ENCODE measurements around the gene ISLR2. TPM values are rescaled to one million over a fixed set of nuclear protein-coding genes. Genes with fewer than 3 reads are reported as not detected.

Gene ISLR2
- total and polyA plus RNA-seq, 2 donors (not counting 3 experiments of a cell fraction or from before 2014, with no cell fraction given), result not detected

DNA sequence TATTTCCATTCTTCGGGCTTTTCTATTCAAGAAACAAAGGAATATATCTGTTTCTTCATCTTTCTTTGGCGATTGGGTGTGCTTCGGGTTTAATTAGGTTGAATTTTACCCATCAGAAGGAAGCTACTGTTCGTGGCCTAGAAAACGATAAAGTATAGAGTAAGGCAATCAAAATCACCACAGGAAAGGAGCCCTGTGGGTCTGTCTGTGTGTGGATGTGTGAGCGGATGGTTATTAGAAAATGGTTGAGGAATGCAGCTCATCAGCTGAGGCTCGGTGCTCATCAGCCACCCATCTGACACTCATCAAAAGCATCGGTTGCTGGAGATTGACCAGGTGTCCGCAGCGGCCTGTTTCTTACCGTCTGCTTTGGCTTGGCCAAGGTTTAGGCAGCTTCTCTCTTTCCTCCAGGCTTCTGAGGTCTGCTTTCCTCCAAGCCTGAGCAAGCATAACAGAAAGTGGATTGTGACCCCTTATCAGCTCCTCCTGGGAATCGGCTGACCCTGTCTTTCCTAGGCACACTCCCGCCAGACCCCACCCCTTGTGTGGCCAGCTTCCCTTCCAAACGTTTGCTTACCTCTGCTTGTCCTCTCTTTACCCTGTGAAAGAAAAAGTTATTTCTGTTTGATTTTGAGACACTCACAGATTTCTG lies 25.5 kb downstream of the ISLR2 start:
- DNase-seq (ENCODE audit: low read depth, low spot score) (no peak), FAIRE-seq (no peak)
- intact Hi-C loops (cut with micrococcal nuclease), result no loop called here
- Histone ChIP-seq H3K27me3 (ENCODE audit: control insufficient read depth in 2 of 2, insufficient read depth in 2 of 2, low read length in 2 of 2) (peaks cover 11 to 22% of the 10 kb centered on the region in 2 experiments), H4K20me1 (replicated peaks; ENCODE audit: control insufficient read depth, extremely low read depth, insufficient read depth, low read length) (no peaks in the 10 kb centered on the region), H3K4me2 (ENCODE audit: insufficient read depth, low read length) (no peak overlapping the region), H3K36me3 (ENCODE audit: control insufficient read depth in 2 of 2, extremely low read depth in 1 of 2, insufficient read depth in 2 of 2, low read length in 2 of 2) (no peaks in the 10 kb centered on the region), H3K4me3 (replicated peaks in 1 of 3; ENCODE audit: insufficient read depth in 1 of 3, low read depth in 1 of 3, low read length in 3 of 3) (no peak overlapping the region), H3K4me1 (ENCODE audit: control insufficient read depth, extremely low read depth, insufficient read depth, low read length) (no peaks in the 10 kb centered on the region), H3K9ac (replicated peaks; ENCODE audit: extremely low read depth, insufficient read depth, low read length) (no peak overlapping the region), H3K9me1 (replicated peaks; ENCODE audit: control insufficient read depth, extremely low read depth, insufficient read depth, low read length) (no peaks in the 10 kb centered on the region), H3K9me3 (replicated peaks; ENCODE audit: control insufficient read depth, insufficient read depth, low read length) (no peaks in the 10 kb centered on the region), H2AFZ (ENCODE audit: low read depth, low read length) (no peak overlapping the region), H3K79me2 (ENCODE audit: control insufficient read depth, insufficient read depth, low read length) (no peaks in the 10 kb centered on the region), H3K27ac (ENCODE audit: insufficient read depth, low read depth, low read length) (no peak overlapping the region)
- BruUV-seq (replicated peaks), result no TSS peak
- ChIA-PET CTCF (interaction anchor here (1.3 to 2.1 kb wide), 3 partner anchors 18 to 152 kb away, joined by 3 to 9 read pairs (median 4); no protein-coding TSS in a partner anchor), POLR2A (no interaction called here)
- TF ChIP-seq MYC (IDR thresholded peaks at IDR 0.05; ENCODE audit: low read depth, low read length) (no peak), FOS (IDR thresholded peaks at IDR 0.05; ENCODE audit: borderline replicate concordance, insufficient read depth, low read length) (no peak), GATA2 (IDR thresholded peaks at IDR 0.05; ENCODE audit: insufficient read depth, insufficient read length, low read depth, low read length) (no peak), JUN (IDR thresholded peaks at IDR 0.05; ENCODE audit: borderline replicate concordance, insufficient read depth, insufficient read length, low read depth) (no peak), POLR2A (IDR thresholded peaks at IDR 0.05; ENCODE audit: low read depth, low read length) (no peak), EZH2 (IDR thresholded peaks at IDR 0.05; ENCODE audit: borderline replicate concordance, low read depth, low read length, severe bottlenecking) (no peak), POLR2AphosphoS5 (IDR thresholded peaks at IDR 0.05; ENCODE audit: insufficient read depth, low read depth, low read length) (no peak)
- TF ChIP-seq, protein P1, sequence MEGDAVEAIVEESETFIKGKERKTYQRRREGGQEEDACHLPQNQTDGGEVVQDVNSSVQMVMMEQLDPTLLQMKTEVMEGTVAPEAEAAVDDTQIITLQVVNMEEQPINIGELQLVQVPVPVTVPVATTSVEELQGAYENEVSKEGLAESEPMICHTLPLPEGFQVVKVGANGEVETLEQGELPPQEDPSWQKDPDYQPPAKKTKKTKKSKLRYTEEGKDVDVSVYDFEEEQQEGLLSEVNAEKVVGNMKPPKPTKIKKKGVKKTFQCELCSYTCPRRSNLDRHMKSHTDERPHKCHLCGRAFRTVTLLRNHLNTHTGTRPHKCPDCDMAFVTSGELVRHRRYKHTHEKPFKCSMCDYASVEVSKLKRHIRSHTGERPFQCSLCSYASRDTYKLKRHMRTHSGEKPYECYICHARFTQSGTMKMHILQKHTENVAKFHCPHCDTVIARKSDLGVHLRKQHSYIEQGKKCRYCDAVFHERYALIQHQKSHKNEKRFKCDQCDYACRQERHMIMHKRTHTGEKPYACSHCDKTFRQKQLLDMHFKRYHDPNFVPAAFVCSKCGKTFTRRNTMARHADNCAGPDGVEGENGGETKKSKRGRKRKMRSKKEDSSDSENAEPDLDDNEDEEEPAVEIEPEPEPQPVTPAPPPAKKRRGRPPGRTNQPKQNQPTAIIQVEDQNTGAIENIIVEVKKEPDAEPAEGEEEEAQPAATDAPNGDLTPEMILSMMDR (IDR thresholded peaks at IDR 0.05; ENCODE audit: extremely low read depth in 1 of 2, insufficient read depth in 1 of 2, low read depth in 1 of 2, low read length in 2 of 2), result no peak
- dilution Hi-C loops (cut with MboI; ENCODE audit: extremely low pct_ligation_motif_present, low sequenced_read_pairs), result no loop called here
